ENCODE measurements around the gene BCL6B. TPM values are rescaled to one million over a fixed set of nuclear protein-coding genes. Genes with fewer than 3 reads are reported as not detected.
A peak's percentile ranks its signal among the peaks of the same experiment; 100 is the strongest.

Gene BCL6B
- total RNA-seq, 4 donors from 2014 or later: 9.7 to 32.8 (median 22.7) TPM

DNA sequence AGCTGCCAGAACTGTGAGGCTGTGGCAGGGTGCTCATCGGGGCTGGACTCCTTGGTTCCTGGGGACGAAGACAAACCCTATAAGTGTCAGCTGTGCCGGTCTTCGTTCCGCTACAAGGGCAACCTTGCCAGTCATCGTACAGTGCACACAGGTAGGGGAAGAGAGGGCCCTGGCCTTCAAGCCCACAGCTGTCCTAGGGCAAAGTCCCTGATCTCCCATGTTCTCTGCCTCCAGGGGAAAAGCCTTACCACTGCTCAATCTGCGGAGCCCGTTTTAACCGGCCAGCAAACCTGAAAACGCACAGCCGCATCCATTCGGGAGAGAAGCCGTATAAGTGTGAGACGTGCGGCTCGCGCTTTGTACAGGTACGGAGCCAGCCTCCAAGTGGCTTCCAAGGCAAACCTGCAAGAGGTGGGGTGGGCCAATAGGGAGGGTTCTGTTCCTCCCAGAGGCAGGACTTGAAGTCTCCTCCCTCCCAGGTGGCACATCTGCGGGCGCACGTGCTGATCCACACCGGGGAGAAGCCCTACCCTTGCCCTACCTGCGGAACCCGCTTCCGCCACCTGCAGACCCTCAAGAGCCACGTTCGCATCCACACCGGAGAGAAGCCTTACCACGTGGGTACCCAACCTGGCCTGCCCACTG is 3.7 kb downstream of the BCL6B start:
- intact Hi-C loops (cut with DNase I; ENCODE audit: low total_unique reads): no loop called here

DNA sequence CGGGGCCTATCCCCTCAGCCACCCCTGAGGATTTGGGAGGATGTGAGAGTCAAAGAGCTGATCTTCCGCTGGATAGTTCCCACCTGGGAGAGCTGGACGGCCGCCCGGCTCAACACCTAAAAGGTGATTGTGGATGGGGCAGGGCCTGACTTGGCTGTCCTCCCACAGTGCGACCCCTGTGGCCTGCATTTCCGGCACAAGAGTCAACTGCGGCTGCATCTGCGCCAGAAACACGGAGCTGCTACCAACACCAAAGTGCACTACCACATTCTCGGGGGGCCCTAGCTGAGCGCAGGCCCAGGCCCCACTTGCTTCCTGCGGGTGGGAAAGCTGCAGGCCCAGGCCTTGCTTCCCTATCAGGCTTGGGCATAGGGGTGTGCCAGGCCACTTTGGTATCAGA is 4.5 kb downstream of the BCL6B start:
- Histone ChIP-seq H3K27ac (peak overlapping the region; percentile 27 to 72), H3K9me3 (no peaks in the 10 kb centered on the region), H3K4me3 (no peak overlapping the region), H3K36me3 (no peaks in the 10 kb centered on the region), H3K27me3 (peaks cover 0 to 12% of the 10 kb centered on the region in 2 donors), H3K4me1 (peaks cover 0 to 6% of the 10 kb centered on the region in 2 donors)
- intact Hi-C loops (cut with DNase I; ENCODE audit: low total_unique reads): no loop called here
- TF ChIP-seq POLR2A (IDR thresholded peaks at IDR 0.05): no peak
- TF ChIP-seq, protein P1, sequence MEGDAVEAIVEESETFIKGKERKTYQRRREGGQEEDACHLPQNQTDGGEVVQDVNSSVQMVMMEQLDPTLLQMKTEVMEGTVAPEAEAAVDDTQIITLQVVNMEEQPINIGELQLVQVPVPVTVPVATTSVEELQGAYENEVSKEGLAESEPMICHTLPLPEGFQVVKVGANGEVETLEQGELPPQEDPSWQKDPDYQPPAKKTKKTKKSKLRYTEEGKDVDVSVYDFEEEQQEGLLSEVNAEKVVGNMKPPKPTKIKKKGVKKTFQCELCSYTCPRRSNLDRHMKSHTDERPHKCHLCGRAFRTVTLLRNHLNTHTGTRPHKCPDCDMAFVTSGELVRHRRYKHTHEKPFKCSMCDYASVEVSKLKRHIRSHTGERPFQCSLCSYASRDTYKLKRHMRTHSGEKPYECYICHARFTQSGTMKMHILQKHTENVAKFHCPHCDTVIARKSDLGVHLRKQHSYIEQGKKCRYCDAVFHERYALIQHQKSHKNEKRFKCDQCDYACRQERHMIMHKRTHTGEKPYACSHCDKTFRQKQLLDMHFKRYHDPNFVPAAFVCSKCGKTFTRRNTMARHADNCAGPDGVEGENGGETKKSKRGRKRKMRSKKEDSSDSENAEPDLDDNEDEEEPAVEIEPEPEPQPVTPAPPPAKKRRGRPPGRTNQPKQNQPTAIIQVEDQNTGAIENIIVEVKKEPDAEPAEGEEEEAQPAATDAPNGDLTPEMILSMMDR (IDR thresholded peaks at IDR 0.05): no peak
- no peak for DNase-seq

More for the DNA sequence above, 3.7 kb downstream of the BCL6B start:
- Histone ChIP-seq H3K27ac (peak overlapping the region; percentile 27 to 72), H3K4me1 (peaks cover 0 to 6% of the 10 kb centered on the region in 2 donors), H3K4me3 (no peak overlapping the region), H3K27me3 (peaks cover 0 to 15% of the 10 kb centered on the region in 2 donors), H3K36me3 (no peaks in the 10 kb centered on the region), H3K9me3 (no peaks in the 10 kb centered on the region)
- no peak for DNase-seq
- TF ChIP-seq POLR2A (IDR thresholded peaks at IDR 0.05): no peak

DNA sequence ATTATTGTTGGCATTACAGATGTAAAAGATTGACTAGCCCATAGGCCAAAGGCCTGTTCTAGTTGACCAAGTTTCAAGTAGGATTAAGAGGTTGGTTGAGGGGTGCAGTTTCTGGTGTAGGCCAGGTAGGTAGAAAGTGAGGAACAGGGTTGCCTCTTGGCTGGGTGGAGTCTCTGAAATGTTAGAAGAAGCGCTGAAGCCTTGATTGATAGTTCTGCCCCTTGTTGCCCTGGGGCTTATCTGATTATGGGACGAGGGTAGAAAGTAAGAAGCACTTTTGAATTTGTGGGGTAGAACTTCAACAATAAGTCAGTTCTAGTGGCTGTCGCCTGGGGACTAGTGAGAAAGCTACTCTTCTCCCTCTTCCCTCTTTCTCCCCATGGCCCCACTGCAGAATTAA is 6.2 kb downstream of the BCL6B start:
- DNase-seq: no peak
- TF ChIP-seq, protein P1 (IDR thresholded peaks at IDR 0.05): no peak
- no peak for TF ChIP-seq POLR2A (IDR thresholded peaks at IDR 0.05)
- intact Hi-C loops (cut with DNase I; ENCODE audit: low total_unique reads): no loop called here
- Histone ChIP-seq H3K27ac (peak overlapping the region; percentile 44 to 72), H3K36me3 (no peaks in the 10 kb centered on the region), H3K9me3 (no peaks in the 10 kb centered on the region), H3K4me1 (no peaks in the 10 kb centered on the region), H3K27me3 (no peaks in the 10 kb centered on the region), H3K4me3 (no peak overlapping the region)

DNA sequence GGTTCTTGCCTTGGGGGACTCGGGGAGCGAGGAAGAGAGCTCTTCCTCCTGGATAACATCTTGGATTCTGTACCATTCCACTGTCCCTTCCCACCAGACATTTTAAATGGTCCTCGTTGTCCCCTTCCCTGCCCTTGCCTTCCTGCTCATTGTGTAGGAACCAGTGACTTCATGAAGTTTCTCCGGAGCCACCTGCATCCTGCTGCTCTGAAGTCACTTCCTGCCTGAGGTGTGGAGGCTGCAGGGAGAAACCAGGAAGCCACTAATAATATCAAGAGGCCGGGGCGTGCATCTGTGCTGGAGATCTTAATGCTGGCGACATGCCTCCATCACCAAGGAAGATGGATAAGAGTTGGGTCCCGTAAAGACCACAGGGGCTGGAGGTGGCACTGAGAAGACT is 6.8 kb downstream of the BCL6B start:
- Histone ChIP-seq H3K36me3 (no peaks in the 10 kb centered on the region), H3K9me3 (no peaks in the 10 kb centered on the region), H3K27ac (peak overlapping the region; percentile 44 to 72), H3K4me1 (no peaks in the 10 kb centered on the region), H3K27me3 (no peaks in the 10 kb centered on the region), H3K4me3 (no peak overlapping the region)
- peak in 1 of 2 donors; percentile 56 for DNase-seq
- TF ChIP-seq, protein P1 (IDR thresholded peaks at IDR 0.05): no peak
- peak in 1 of 2 donors; percentile 53 for TF ChIP-seq POLR2A (IDR thresholded peaks at IDR 0.05)
- intact Hi-C loops (cut with DNase I; ENCODE audit: low total_unique reads): no loop called here

DNA sequence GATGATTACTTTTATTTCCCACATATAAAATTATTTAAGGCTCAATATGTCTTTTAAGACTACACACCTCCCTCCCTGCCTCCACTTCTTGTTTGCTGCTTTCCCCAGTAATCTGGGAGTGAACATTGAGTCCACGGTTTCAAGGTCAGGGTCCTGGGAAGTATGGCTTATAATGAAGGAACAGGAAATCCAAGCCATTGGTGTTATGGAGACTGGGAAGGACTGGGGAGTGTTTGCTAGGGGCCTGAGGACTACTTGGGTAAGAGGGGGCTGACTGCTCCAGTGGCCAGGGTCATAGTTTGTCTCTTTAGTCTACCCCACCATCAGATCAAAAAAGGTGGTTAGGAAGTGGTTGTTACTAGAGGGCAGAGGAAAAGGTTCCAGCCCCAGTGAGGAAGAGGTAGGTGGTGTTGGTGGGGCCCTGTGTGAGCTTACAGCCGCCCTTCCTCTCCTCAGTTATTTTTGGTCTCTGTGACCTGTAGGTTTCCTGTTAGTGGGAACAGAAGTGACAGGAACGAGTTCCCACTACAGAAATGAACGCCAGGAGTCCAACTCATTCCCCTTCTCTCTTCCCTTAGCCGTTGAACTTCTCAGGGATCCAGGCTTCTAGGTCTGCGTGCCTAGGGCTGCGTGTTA is 12.2 kb downstream of the BCL6B start:
- no peaks in the 10 kb centered on the region for H3K9me3 ChIP-seq

More for the DNA sequence above, 12.2 kb downstream of the BCL6B start:
- peak overlapping the region; percentile 31 to 56 for H3K4me3 ChIP-seq
- no peak for TF ChIP-seq POLR2A (IDR thresholded peaks at IDR 0.05)
- TF ChIP-seq, protein P1 (IDR thresholded peaks at IDR 0.05): no peak
- peak overlapping the region; percentile 41 to 84 for H3K27ac ChIP-seq
- no peaks in the 10 kb centered on the region for H3K4me1 ChIP-seq
- no peaks in the 10 kb centered on the region for H3K36me3 ChIP-seq
- DNase-seq: no peak
- H3K27me3 ChIP-seq: no peaks in the 10 kb centered on the region
- intact Hi-C loops (cut with DNase I; ENCODE audit: low total_unique reads): no loop called here

All from uterus (tissue), 4 donors.